ENCODE measurements around the gene C5. TPM values are rescaled to one million over a fixed set of nuclear protein-coding genes. Genes with fewer than 3 reads are reported as not detected.

C5 gene
- total RNA-seq, 4 donors from 2014 or later, result 0.83 to 5.1 (median 1.6) TPM

DNA sequence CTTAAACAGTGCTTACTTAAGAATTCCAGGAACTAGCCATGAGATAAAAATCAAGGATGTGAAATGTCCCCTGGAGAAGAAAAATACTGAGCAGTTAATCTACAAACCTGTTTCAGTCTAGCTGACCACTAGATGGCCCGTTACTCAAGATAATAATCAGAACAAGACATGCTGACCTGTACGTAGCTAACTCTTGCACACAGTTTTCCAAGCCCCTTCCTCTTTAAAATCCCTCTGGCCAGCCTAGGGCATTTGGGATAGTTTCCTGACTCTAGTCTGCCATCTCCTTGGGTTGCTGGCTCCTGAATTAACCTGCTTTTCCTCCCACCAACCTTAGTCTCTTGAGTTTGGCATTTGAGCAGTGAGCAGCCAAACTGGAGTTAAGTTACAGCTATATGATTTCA lies 64.3 kb downstream of the C5 start:
- Histone ChIP-seq H3K27ac (no peak overlapping the region), H3K4me1 (peaks cover 0 to 3% (median 0%) of the 10 kb centered on the region in 3 donors), H3K36me3 (peaks cover 0 to 11% (median 0%) of the 10 kb centered on the region in 3 donors), H3K4me3 (no peak overlapping the region), H3K9me3 (no peaks in the 10 kb centered on the region), H3K27me3 (no peaks in the 10 kb centered on the region)
- 30 to 41% methylated on average over 2 of the region's 2 CpGs for WGBS, 2 donors
- DNase-seq, result no peak
- intact Hi-C loops (cut with DNase I), result loop anchor here (10.0 kb wide), 1 partner anchor 69 kb away; the partner anchor contains the start of gene C5
- TF ChIP-seq, protein P1, sequence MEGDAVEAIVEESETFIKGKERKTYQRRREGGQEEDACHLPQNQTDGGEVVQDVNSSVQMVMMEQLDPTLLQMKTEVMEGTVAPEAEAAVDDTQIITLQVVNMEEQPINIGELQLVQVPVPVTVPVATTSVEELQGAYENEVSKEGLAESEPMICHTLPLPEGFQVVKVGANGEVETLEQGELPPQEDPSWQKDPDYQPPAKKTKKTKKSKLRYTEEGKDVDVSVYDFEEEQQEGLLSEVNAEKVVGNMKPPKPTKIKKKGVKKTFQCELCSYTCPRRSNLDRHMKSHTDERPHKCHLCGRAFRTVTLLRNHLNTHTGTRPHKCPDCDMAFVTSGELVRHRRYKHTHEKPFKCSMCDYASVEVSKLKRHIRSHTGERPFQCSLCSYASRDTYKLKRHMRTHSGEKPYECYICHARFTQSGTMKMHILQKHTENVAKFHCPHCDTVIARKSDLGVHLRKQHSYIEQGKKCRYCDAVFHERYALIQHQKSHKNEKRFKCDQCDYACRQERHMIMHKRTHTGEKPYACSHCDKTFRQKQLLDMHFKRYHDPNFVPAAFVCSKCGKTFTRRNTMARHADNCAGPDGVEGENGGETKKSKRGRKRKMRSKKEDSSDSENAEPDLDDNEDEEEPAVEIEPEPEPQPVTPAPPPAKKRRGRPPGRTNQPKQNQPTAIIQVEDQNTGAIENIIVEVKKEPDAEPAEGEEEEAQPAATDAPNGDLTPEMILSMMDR (IDR thresholded peaks at IDR 0.05), result peak in 5 of 6 experiments; percentile 21 to 54 (median 41)
- no peak for TF ChIP-seq POLR2A (IDR thresholded peaks at IDR 0.05)

DNA sequence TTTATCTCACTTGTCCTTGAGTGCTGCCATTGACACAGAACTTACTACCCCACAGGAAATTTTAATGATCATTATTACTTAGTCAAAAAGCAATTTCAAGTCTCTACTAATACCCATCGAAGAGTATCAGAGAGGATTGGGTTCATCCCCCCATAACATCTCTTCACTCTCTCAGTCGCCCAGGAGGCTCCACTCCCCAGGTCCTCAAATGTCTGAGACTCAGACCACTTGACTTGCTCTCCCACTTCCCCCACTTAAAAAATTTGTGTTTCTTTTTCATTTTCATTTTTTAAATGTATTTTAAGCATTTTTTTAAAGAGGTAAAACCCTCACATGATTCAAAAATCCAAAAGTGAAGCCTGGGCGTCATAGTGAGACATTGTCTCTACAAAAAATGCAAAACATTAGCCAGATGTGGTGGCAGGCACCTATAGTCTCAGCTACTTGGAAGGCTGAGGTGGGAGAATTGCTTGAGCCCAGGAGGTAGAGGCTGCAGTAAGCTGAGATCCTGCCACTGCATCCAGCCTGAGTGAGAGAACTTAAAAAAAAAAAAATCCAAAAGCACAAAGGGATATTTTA lies 66.7 kb downstream of the C5 start:
- Histone ChIP-seq H3K4me1 (peaks cover 0 to 3% (median 0%) of the 10 kb centered on the region in 3 donors), H3K27me3 (no peaks in the 10 kb centered on the region), H3K27ac (peak overlapping the region in 1 of 4 donors; percentile 35), H3K36me3 (peaks cover 0 to 11% (median 0%) of the 10 kb centered on the region in 3 donors), H3K4me3 (no peak overlapping the region), H3K9me3 (no peaks in the 10 kb centered on the region)
- TF ChIP-seq POLR2A (IDR thresholded peaks at IDR 0.05), result no peak
- TF ChIP-seq, protein P1 (IDR thresholded peaks at IDR 0.05), result no peak
- intact Hi-C loops (cut with DNase I), result loop anchor here (10.0 kb wide), 1 partner anchor 71 kb away; the partner anchor contains the start of gene C5
- WGBS, 2 donors, result 76 to 95% methylated on average over 3 of the region's 3 CpGs
- no peak for DNase-seq

DNA sequence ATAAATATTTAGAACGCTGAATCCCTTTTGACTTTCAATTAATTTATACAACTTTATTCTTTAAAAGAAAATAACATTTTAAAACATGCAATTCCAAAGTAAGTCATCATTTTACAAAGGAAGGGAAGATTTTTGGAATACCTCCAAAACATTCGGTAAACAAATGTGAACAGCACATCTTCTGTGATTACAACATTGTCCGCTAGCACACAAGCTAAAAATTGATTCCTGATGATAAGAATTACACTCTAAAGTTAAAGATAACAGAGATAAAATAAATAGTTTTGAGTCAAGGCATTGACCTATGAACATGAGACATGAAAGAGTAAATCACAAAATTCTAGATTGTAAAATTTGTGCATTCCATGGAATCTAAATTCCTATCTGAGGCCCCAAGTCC lies 67.2 kb downstream of the C5 start:
- peaks cover 0 to 3% (median 0%) of the 10 kb centered on the region in 3 donors for H3K4me1 ChIP-seq
- peak overlapping the region in 1 of 4 donors; percentile 35 for H3K27ac ChIP-seq
- H3K27me3 ChIP-seq, result no peaks in the 10 kb centered on the region
- peaks cover 0 to 9% (median 0%) of the 10 kb centered on the region in 3 donors for H3K36me3 ChIP-seq
- intact Hi-C loops (cut with DNase I), result loop anchor here (10.0 kb wide), 1 partner anchor 72 kb away; the partner anchor contains the start of gene C5
- no peaks in the 10 kb centered on the region for H3K9me3 ChIP-seq
- TF ChIP-seq POLR2A (IDR thresholded peaks at IDR 0.05), result no peak
- TF ChIP-seq, protein P1 (IDR thresholded peaks at IDR 0.05), result no peak
- DNase-seq, result no peak
- WGBS, 2 donors, result 64 to 74% methylated on average over 3 of the region's 3 CpGs
- no peak overlapping the region for H3K4me3 ChIP-seq

DNA sequence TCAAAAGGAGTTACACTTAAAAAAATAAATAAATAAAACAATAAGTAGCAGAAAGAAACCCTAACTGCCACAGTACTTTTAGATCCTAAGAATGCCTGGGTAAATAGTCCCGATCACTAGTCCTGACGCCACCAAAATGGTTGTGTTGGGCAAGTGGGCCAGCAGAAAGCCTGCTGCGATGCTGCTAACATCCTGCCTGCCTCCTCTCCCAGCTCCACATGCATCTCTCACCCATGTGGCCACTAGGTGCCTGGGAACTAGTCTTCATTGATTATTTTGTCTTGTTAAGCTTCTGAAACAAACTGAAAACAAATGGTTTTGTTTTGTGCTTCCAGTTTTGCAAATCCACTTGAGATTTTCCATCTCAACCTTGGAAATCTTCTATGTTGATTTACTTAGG lies 69.1 kb downstream of the C5 start:
- H3K27ac ChIP-seq, result no peak overlapping the region
- WGBS, 2 donors, result 97 to 98% methylated on average over 3 of the region's 3 CpGs
- no peak overlapping the region for H3K4me3 ChIP-seq
- H3K9me3 ChIP-seq, result no peaks in the 10 kb centered on the region
- H3K27me3 ChIP-seq, result no peaks in the 10 kb centered on the region
- TF ChIP-seq, protein P1 (IDR thresholded peaks at IDR 0.05), result no peak
- TF ChIP-seq POLR2A (IDR thresholded peaks at IDR 0.05), result no peak
- intact Hi-C loops (cut with DNase I), result loop anchor here (10.0 kb wide), 1 partner anchor 74 kb away; the partner anchor contains the start of gene C5
- peaks cover 0 to 1% (median 0%) of the 10 kb centered on the region in 3 donors for H3K4me1 ChIP-seq
- no peak for DNase-seq
- peaks cover 0 to 9% (median 0%) of the 10 kb centered on the region in 3 donors for H3K36me3 ChIP-seq

DNA sequence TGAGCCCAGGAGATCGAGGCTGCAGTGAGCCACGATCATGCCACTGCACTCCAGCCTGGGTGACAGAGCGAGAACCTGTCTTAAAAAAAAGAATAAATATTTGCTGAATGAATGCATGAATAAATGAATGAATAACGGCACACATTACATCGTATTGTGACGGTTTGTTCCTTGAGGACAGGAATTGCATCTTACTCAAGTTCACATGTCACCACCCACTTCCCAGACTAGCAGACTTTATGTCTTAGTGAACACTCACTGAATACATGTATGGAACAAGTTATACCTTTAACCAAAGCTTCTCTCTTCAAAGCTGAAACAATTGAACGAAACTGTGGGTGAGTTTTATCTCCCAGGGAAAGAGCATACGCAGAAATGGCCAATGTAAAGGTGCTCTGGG lies 70.3 kb downstream of the C5 start:
- Histone ChIP-seq H3K27ac (no peak overlapping the region), H3K27me3 (no peaks in the 10 kb centered on the region), H3K4me1 (no peaks in the 10 kb centered on the region), H3K9me3 (no peaks in the 10 kb centered on the region), H3K4me3 (no peak overlapping the region), H3K36me3 (peaks cover 0 to 9% (median 0%) of the 10 kb centered on the region in 3 donors)
- intact Hi-C loops (cut with DNase I), result loop anchor here (10.0 kb wide), 1 partner anchor 75 kb away; the partner anchor contains the start of gene C5
- DNase-seq, result no peak
- no peak for TF ChIP-seq POLR2A (IDR thresholded peaks at IDR 0.05)
- TF ChIP-seq, protein P1 (IDR thresholded peaks at IDR 0.05), result no peak
- 87% methylated on average over 8 of the region's 8 CpGs for WGBS, 2 donors
